G401.6 (cell line): Measurements from ENCODE around the gene PCDHGA5.
A peak's percentile ranks its signal among the peaks of the same experiment; 100 is the strongest.
"Not testable (repeated sequence)": the region's sequence is repeated elsewhere in the genome, so short reads cannot be mapped to it uniquely, and the experiment has no call there.

Experiments
- FAIRE-seq: peaks from 2 replicates; lab custom pipeline; 2012; peaks lifted over from hg19 to GRCh38; lab: Jason Lieb, UNC

PCDHGA5 gene

DNA sequence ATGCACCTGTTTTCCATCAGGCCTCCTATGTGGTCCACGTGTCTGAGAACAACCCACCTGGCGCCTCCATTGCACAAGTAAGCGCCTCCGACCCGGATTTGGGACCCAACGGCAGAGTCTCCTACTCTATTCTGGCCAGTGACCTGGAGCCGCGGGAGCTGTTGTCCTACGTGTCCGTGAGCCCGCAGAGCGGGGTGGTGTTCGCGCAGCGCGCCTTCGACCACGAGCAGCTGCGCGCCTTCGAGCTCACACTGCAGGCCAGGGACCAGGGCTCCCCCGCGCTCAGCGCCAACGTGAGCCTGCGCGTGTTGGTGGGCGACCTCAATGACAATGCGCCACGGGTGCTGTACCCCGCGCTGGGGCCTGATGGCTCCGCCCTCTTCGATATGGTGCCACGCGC lies 12.4 kb upstream of the PCDHGA5 start:
- FAIRE-seq: no peak

DNA sequence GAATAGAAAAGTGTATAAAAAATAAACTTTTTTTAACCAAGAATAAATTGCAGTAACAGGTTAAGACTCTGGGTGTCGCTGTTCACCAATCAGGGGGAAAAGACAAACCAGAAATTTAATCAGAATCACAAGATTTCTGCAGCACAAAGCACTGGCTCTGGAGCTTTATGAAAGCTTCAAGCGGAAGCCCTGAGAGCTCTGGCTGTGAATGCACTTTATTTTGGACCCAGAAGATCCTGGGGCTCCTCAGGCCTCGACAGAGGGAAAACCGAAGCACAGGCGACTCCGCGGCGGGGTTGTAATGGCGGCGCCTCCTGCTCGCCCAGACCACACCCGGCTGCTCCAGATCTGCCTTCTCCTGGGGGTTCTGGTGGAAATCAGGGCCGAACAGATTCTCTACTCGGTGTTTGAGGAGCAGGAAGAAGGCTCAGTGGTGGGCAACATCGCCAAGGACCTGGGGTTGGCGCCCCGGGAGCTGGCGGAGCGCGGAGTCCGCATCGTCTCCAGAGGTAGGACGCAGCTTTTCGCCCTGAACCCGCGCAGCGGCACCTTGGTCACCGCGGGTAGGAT lies 9.0 kb upstream of the PCDHGA5 start, which contains the start of gene PCDHGA4:
TSS of gene PCDHGA4 (plus strand) at position 122 of the 570 bp plus-strand sequence. CDS start at position 209, 87 bp downstream.
- FAIRE-seq: no peak

DNA sequence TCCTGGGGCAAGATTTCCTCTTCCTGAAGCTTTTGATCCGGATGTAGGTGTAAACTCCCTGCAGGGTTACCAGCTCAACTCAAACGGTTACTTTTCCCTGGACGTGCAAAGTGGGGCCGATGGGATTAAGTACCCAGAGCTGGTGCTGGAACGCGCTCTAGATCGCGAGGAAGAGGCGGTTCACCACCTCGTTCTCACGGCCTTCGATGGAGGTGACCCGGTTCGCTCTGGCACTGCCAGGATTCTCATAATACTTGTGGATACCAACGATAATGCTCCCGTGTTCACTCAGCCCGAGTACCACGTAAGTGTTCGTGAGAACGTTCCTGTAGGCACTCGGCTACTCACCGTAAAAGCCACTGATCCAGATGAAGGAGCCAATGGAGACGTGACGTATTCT lies 8.3 kb upstream of the PCDHGA5 start:
- FAIRE-seq: no peak

DNA sequence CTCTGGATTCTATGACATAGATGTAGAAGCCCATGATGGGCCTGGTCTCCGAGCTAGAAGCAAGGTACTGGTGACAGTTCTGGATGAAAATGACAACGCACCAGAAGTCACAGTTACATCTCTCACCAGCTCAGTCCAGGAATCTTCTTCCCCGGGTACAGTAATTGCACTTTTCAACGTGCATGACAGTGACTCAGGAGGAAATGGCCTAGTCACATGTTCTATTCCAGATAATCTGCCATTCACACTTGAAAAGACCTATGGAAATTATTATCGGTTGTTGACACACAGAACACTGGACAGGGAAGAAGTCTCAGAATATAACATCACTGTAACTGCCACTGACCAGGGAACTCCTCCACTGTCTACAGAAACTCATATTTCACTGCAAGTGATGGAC lies 7.8 kb upstream of the PCDHGA5 start:
- FAIRE-seq: no peak

DNA sequence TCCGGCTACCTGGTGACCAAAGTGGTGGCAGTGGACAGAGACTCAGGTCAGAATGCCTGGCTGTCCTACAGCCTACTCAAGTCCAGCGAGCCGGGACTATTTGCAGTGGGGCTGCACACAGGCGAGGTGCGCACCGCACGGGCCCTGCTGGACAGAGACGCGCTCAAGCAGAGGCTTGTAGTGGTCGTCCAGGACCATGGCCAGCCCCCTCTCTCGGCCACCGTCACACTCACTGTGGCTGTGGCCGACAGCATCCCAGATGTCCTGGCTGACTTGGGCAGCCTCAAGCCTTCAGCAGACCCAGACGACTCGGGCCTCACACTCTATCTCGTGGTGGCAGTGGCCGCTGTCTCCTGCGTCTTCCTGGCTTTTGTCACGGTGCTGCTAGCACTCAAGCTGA lies 7.0 kb upstream of the PCDHGA5 start:
- no peak for FAIRE-seq

DNA sequence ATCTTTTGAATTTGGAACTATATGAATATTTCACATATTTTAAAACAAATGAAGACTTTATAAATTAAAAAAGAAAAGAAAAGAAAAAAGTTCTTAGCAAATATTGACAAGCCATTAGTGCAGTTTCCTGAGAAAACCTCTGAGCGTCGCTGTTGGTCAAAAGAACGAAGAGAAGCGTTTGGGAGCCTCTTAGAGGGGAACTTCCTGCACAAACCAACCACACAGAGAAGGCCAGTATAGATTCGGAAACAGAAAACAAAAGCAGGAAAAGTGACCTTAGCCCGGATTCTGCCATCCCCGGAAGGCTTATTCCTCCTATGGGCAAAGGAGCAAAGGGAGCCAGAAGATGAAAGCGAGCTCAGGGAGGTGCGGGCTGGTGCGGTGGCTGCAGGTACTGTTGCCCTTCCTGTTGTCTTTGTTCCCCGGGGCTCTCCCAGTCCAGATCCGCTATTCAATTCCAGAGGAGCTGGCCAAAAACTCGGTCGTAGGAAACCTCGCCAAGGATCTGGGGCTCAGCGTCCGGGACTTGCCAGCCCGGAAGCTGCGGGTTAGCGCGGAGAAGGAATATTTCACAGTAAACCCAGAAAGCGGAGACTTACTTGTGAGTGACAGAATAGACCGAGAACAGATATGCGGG lies 4.1 kb upstream of the PCDHGA5 start, which contains the start of gene PCDHGB2:
TSS of gene PCDHGB2 (plus strand) at position 205 of the 637 bp plus-strand sequence. CDS start at position 347, 142 bp downstream.
- FAIRE-seq: peak; percentile 47

DNA sequence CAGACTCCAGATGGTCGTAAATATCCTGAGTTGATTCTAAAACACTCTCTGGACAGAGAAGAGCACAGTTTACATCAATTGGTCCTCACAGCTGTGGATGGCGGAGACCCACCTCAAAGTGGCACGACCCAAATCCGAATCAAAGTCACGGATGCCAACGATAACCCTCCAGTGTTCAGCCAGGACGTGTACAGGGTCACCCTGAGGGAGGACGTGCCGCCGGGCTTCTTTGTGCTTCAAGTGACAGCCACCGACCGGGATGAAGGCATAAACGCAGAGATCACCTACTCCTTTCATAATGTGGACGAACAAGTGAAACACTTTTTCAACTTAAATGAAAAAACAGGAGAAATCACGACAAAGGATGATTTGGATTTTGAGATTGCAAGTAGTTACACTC lies 3.3 kb upstream of the PCDHGA5 start:
- FAIRE-seq: no peak

DNA sequence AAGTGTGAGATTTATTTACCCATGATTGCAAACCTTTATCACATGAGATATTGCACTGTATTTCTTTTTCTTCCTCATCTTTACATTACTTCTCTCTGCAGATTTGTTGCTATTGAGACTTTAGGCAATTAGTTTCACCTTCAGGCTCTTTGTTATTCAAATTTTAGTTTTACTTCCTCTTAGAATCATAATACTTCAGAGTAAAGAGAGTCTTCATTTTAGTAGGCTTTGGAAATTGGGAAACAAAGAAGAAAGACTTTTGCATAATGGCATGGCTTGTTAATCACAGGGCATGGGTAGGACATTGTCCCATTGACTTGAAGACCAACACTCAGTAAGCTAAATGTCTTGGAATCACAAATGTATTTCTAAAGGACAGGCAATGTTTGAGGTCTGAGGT lies 1.2 kb upstream of the PCDHGA5 start:
- FAIRE-seq: no peak

DNA sequence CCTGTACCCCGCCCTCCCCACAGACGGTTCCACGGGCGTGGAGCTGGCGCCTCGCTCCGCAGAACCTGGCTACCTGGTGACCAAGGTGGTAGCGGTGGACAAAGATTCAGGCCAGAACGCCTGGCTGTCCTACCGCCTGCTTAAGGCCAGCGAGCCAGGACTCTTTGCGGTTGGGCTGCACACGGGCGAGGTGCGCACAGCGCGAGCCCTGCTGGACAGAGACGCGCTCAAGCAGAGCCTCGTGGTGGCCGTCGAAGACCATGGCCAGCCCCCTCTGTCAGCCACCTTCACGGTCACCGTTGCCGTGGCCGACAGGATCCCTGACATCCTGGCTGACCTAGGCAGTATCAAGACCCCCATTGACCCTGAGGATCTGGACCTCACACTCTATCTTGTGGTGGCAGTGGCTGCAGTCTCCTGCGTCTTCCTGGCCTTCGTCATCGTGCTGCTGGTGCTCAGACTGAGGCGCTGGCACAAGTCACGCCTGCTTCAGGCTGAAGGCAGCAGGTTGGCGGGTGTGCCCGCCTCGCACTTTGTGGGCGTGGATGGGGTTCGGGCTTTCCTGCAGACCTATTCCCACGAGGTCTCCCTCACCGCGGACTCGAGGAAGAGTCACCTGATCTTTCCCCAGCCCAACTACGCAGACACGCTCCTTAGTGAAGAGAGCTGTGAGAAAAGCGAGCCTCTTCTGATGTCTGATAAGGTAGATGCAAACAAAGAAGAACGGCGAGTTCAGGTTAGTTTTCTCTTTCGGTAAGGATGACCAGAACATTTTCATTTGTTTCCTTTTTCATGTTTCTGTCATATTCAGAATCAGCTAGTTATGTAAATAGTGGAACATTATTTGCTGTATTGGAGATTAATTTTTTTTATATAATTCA lies 2.3 kb downstream of the PCDHGA5 start:
- FAIRE-seq: no peak

DNA sequence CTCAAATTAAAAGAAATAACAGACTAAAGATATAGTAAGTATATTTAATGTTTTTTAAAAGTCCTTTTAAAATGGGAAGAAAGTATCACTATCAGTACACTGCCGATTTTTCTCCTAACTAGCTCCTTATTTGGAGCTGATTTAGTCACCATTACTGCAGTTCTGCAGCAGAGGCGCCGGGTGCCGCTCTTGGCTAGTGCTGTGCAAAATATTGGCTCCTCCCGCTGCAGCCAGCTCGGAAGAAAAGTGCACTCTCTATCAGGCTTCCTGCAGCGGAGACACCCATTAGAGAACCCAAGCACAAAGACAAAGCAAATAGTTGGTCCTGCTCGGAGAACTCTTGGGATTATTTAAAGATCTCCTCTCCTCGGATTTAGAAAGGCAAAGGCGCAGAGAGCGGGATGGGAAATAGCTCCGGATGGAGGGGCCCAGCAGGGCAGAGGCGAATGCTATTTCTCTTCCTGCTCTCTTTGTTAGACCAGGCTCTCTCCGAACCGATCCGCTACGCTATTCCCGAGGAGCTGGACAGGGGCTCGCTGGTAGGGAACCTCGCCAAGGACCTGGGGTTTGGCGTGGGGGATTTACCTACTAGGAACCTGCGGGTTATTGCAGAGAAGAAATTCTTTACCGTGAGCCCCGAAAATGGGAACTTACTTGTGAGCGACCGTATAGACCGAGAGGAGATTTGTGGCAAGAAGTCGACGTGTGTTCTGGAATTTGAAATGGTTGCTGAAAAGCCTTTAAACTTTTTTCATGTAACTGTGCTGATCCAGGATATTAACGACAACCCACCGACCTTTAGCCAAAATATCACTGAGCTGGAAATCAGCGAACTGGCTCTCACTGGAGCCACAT lies 6.3 kb downstream of the PCDHGA5 start, which contains the start of gene PCDHGB3:
TSS of gene PCDHGB3 (plus strand) at position 249 of the 855 bp plus-strand sequence. CDS start at position 402, 153 bp downstream.
- FAIRE-seq: no peak

DNA sequence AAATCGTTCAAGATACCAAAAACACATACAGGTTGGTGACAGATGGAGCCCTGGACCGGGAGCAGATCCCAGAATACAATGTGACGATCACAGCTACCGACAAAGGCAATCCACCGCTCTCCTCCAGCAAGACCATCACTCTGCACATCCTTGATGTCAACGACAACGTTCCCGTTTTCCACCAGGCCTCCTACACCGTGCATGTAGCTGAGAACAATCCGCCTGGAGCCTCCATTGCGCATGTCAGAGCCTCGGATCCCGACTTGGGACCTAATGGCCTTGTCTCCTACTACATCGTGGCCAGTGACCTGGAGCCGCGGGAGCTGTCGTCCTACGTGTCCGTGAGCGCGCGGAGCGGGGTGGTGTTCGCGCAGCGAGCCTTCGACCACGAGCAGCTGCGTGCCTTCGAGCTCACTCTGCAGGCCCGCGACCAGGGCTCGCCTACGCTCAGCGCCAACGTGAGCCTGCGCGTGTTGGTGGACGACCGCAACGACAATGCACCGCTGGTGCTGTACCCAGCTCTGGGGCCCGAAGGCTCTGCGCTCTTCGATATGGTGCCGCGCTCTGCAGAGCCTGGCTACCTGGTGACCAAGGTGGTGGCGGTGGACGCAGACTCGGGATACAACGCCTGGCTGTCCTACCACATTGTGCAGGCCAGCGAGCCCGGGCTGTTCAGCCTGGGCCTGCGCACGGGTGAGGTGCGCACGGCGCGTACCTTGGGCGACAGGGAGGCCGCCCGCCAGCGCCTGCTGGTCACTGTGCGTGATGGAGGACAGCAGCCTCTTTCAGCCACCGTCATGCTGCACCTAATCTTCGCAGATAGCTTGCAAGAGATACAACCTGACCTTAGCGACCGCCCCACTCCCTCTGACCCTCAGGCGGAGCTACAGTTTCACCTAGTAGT lies 7.9 kb downstream of the PCDHGA5 start:
- FAIRE-seq: no peak

DNA sequence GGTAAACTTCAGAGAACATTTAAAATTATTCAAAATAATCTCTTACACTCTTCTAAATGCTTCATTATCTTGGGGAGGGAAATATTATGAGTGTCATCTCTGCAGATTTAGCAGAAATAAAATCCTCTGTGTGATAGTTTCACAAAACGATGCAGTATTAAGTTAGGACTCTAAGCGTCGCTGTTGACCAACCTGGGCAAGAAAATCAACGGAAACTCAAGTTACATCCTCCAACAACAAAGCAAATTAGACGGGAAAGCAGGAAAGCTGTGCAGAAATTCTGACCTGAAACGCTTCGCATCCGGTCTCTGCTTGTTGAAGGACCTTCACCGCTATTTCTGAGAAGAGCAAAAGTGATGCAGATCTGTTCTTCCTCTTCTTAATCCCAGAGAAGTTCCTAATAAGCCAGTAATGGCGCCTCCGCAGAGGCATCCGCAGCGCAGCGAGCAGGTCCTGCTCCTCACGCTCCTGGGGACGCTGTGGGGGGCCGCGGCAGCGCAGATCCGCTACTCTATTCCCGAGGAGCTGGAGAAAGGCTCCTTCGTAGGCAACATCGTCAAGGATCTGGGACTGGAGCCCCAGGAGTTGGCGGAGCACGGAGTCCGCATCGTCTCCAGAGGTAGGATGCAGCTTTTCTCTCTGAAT lies 9.8 kb downstream of the PCDHGA5 start, which contains the start of gene PCDHGA6:
TSS of gene PCDHGA6 (plus strand) at position 219 of the 645 bp plus-strand sequence. CDS start at position 412, 193 bp downstream.
- FAIRE-seq: no peak

DNA sequence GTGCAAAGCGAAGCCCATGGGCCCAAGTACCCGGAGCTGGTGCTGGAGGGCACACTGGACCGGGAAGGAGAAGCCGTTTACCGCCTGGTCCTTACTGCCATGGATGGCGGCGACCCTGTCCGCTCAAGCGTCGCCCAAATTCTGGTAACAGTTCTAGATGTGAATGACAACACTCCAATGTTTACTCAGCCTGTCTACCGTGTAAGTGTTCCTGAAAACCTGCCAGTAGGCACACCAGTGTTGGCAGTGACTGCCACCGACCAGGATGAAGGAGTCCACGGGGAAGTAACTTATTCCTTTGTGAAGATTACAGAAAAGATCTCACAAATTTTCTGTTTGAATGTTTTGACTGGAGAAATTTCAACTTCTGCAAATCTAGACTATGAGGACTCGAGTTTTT lies 10.7 kb downstream of the PCDHGA5 start:
- FAIRE-seq: no peak

DNA sequence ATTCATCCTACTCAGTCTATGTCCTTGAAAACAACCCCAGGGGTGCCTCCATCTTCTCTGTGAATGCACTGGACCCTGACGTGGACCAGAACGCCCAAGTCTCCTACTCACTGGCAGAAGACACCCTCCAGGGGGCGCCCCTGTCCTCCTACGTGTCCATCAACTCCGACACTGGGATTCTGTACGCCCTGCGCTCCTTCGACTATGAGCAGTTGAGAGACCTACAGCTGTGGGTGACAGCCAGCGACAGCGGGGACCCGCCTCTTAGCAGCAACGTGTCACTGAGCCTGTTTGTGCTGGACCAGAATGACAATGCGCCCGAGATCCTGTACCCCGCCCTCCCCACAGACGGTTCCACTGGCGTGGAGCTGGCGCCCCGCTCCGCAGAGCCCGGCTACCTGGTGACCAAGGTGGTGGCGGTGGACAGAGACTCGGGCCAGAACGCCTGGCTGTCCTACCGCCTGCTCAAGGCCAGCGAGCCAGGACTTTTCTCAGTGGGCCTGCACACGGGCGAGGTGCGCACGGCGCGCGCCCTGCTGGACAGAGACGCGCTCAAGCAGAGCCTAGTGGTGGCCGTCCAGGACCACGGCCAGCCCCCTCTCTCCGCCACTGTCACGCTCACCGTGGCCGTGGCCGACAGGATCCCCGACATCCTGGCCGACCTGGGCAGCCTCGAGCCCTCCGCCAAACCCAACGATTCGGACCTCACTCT lies 11.6 kb downstream of the PCDHGA5 start:
- not testable (repeated sequence) for FAIRE-seq

DNA sequence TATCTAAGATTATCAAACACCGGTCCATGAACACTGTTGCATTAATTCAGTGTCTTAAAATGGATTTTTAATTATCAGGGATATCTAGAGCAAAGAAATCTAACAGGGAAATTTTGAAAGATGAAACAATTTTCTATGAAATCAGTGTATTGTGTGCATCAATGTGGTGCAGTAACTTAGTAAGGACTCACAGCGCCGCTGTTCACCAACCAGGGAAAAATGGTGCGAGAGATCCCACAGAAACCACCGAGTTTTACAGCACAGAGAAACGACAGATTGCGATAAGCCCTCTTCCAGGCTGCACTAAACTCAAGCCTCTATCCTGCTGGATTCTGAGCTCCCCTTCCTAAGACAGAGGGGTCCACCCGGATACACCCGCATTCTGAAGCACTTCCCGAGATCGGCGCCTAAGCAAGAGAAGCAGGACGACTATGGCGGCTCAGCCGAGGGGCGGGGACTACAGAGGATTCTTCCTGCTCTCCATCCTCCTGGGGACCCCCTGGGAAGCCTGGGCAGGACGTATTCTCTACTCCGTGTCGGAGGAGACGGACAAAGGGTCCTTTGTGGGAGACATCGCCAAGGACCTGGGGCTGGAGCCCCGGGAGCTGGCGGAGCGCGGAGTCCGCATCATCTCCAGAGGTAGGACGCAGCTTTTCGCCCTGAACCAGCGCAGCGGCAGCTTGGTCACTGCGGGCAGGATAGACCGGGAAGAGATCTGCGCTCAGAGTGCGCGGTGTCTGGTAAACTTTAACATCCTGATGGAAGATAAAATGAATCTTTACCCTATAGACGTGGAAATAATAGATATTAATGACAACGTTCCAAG lies 18.7 kb downstream of the PCDHGA5 start, which contains the start of gene PCDHGA7:
TSS of gene PCDHGA7 (plus strand) at position 274 of the 826 bp plus-strand sequence. CDS start at position 432, 158 bp downstream.
- FAIRE-seq: no peak

DNA sequence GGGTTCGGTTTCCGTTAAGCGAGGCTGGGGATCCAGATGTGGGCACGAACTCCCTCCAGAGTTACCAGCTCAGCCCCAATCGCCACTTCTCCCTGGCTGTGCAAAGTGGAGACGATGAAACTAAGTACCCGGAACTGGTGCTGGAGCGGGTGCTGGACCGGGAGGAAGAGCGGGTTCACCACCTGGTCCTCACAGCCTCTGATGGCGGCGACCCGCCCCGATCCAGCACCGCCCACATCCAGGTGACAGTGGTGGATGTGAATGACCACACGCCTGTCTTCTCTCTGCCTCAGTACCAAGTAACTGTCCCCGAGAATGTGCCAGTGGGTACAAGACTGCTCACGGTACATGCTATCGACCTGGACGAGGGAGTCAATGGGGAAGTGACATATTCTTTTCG lies 19.4 kb downstream of the PCDHGA5 start:
- no peak for FAIRE-seq

DNA sequence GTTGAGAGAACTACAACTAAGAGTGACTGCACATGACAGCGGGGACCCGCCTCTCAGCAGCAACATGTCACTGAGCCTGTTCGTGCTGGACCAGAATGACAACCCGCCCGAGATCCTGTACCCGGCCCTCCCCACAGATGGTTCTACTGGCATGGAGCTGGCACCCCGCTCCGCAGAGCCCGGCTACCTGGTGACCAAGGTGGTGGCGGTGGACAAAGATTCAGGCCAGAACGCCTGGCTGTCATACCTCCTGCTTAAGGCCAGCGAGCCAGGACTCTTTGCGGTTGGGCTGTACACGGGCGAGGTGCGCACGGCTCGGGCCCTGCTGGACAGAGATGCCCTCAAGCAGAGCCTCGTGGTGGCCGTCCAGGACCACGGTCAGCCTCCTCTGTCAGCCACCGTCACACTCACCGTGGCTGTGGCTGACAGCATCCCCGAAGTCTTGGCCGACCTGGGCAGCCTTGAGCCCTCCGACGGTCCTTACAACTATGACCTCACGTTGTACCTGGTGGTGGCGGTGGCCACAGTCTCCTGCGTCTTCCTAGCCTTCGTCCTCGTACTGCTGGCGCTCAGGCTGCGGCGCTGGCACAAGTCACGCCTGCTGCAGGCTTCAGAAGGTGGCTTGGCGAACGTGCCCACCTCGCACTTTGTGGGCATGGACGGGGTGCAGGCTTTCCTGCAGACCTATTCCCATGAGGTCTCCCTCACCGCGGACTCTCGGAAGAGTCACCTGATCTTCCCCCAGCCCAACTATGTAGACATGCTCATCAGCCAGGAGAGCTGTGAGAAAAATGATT lies 20.7 kb downstream of the PCDHGA5 start:
- no peak for FAIRE-seq
